ENCODE data around the gene RPN2. TPM values are rescaled to one million over a fixed set of nuclear protein-coding genes. Genes with fewer than 3 reads are reported as not detected.

RPN2 gene
- polyA plus RNA-seq, 1 donor from 2014 or later: 151 TPM

- no peaks in the 10 kb centered on the region for H4K20me1 ChIP-seq (ENCODE audit: insufficient read depth)
- no peaks in the 10 kb centered on the region for H3K9me2 ChIP-seq (ENCODE audit: insufficient read depth, low read length)
- H3K36me3 ChIP-seq (ENCODE audit: insufficient read depth, low read length): no peaks in the 10 kb centered on the region
- no peak overlapping the region for H3K27ac ChIP-seq (ENCODE audit: low read length)
- no peak overlapping the region for H2AFZ ChIP-seq (ENCODE audit: low read depth, low read length)
- H3K79me2 ChIP-seq (replicated peaks; ENCODE audit: insufficient read depth, low read length): no peaks in the 10 kb centered on the region
- no peaks in the 10 kb centered on the region for H3K27me3 ChIP-seq (ENCODE audit: insufficient read depth, low read depth, low read length)
- TF ChIP-seq REST (IDR thresholded peaks at IDR 0.05; ENCODE audit: borderline replicate concordance) (no peak), SMC3 (conservative IDR thresholded peaks at IDR 0.05; ENCODE audit: poor library complexity) (no peak), EP300 (conservative IDR thresholded peaks at IDR 0.05; ENCODE audit: poor library complexity, severe bottlenecking) (no peak), EZH2 (IDR thresholded peaks at IDR 0.05; ENCODE audit: borderline replicate concordance, insufficient read depth, low read length, poor library complexity, severe bottlenecking) (no peak), TAF1 (IDR thresholded peaks at IDR 0.05; ENCODE audit: low read depth) (no peak), RAD21 (conservative IDR thresholded peaks at IDR 0.05) (no peak), CTCF (IDR thresholded peaks at IDR 0.05; ENCODE audit: poor library complexity, severe bottlenecking) (no peak), POLR2AphosphoS5 (IDR thresholded peaks at IDR 0.05) (no peak), MXI1 (conservative IDR thresholded peaks at IDR 0.05; ENCODE audit: poor library complexity, severe bottlenecking) (no peak)
- H3K4me2 ChIP-seq (ENCODE audit: low read length): no peak overlapping the region
- H3F3A ChIP-seq (ENCODE audit: insufficient read depth, low read length, poor library complexity, severe bottlenecking): no peaks in the 10 kb centered on the region
- no peak overlapping the region for H3K9ac ChIP-seq (ENCODE audit: low read length)
- H3K4me3 ChIP-seq (ENCODE audit: low read length): no peak overlapping the region
- H3K9me3 ChIP-seq (ENCODE audit: low read length): no peaks in the 10 kb centered on the region
These were observed 26.8 kb upstream of the RPN2 start for GRCh38 chr20:37152284-37152683.

GRCh38 chr20:37154684-37155298, 24.3 kb upstream of the RPN2 start:
- Histone ChIP-seq H3K9me3 (ENCODE audit: low read length) (no peaks in the 10 kb centered on the region), H3K79me2 (replicated peaks; ENCODE audit: insufficient read depth, low read length) (no peaks in the 10 kb centered on the region), H3K4me3 (ENCODE audit: low read length) (no peak overlapping the region), H3K36me3 (ENCODE audit: insufficient read depth, low read length) (no peaks in the 10 kb centered on the region), H3F3A (ENCODE audit: insufficient read depth, low read length, poor library complexity, severe bottlenecking) (no peaks in the 10 kb centered on the region), H4K20me1 (ENCODE audit: insufficient read depth) (no peaks in the 10 kb centered on the region), H3K27ac (ENCODE audit: low read length) (no peak overlapping the region), H3K9me2 (ENCODE audit: insufficient read depth, low read length) (no peaks in the 10 kb centered on the region), H2AFZ (ENCODE audit: low read depth, low read length) (no peak overlapping the region), H3K27me3 (ENCODE audit: insufficient read depth, low read depth, low read length) (no peaks in the 10 kb centered on the region), H3K4me2 (ENCODE audit: low read length) (no peak overlapping the region), H3K9ac (ENCODE audit: low read length) (no peak overlapping the region)
- no peak for TF ChIP-seq EP300 (conservative IDR thresholded peaks at IDR 0.05; ENCODE audit: poor library complexity, severe bottlenecking)
- TF ChIP-seq CTCF (IDR thresholded peaks at IDR 0.05; ENCODE audit: poor library complexity, severe bottlenecking): no peak
- TF ChIP-seq POLR2AphosphoS5 (IDR thresholded peaks at IDR 0.05): no peak
- TF ChIP-seq REST (IDR thresholded peaks at IDR 0.05; ENCODE audit: borderline replicate concordance): no peak
- no peak for TF ChIP-seq MXI1 (conservative IDR thresholded peaks at IDR 0.05; ENCODE audit: poor library complexity, severe bottlenecking)
- no peak for TF ChIP-seq RAD21 (conservative IDR thresholded peaks at IDR 0.05)
- TF ChIP-seq EZH2 (IDR thresholded peaks at IDR 0.05; ENCODE audit: borderline replicate concordance, insufficient read depth, low read length, poor library complexity, severe bottlenecking): no peak
- no peak for TF ChIP-seq TAF1 (IDR thresholded peaks at IDR 0.05; ENCODE audit: low read depth)
- TF ChIP-seq SMC3 (conservative IDR thresholded peaks at IDR 0.05; ENCODE audit: poor library complexity): no peak

Data from neural cell (in vitro differentiated cells).